IMR-90 (cell line): ENCODE results near the gene MGAT4A. TPM values are rescaled to one million over a fixed set of nuclear protein-coding genes. Genes with fewer than 3 reads are reported as not detected.

Experiments
- ATAC-seq: fragments of 200-7000 bp; cut with Tn5 transposase; 2 replicates; pipeline ENCODE4 v1.9.1; 2020; ENCODE audit warnings: low read depth, mild to moderate bottlenecking, moderate library complexity
- BruUV-seq: library from RNA; stranded (reverse); fragments of 400-500 nt; replicated peaks from 2 replicates; lab custom pipeline; 2021; lab: Mats Ljungman, UMichigan
- CTCF ChIA-PET: fragments of 300-600 bp; formaldehyde crosslinking; extraction: SDS; loops from one replicate; lab custom pipeline; 2021; ENCODE audit warnings: antibody characterized with exemption; lab: Yijun Ruan, JAX
- POLR2A ChIA-PET: fragments of 300-600 bp; sonication (Branson Sonifier 250); formaldehyde crosslinking; loops from one replicate; lab custom pipeline; 2022; ENCODE audit warnings: antibody characterized with exemption; ENCODE audit not compliant: unreplicated experiment; lab: Charles Lee
- DNase-seq: peaks from one replicate; pipeline ENCODE4 v3.0.0; 2013
- H2AFZ ChIP-seq: replicated peaks from 2 replicates; pipeline ENCODE3; 2013; ENCODE audit warnings: low read length, mild to moderate bottlenecking; ENCODE audit not compliant: poor library complexity
- H2AK5ac ChIP-seq: 2 replicates; pipeline ENCODE4 v1.6.1; 2013; ENCODE audit warnings: low read depth, low read length, inconsistent platforms
- H2AK9ac ChIP-seq: replicated peaks from 2 replicates; pipeline ENCODE3; 2013; ENCODE audit warnings: mild to moderate bottlenecking, low read depth, low read length, moderate library complexity; ENCODE audit not compliant: poor library complexity
- H2BK120ac ChIP-seq: 2 replicates; pipeline ENCODE4 v1.6.1; 2013; ENCODE audit warnings: low read depth, low read length, inconsistent platforms
- H2BK15ac ChIP-seq: 3 replicates; pipeline ENCODE4 v1.6.1; 2013; ENCODE audit warnings: low read depth, low read length, inconsistent platforms
- H2BK20ac ChIP-seq: 2 replicates; pipeline ENCODE4 v1.6.1; 2013; ENCODE audit warnings: low read depth, mild to moderate bottlenecking, inconsistent platforms, low read length, moderate library complexity
- H2BK5ac ChIP-seq: 2 replicates; pipeline ENCODE4 v1.6.1; 2013; ENCODE audit warnings: mild to moderate bottlenecking, low read depth, low read length, inconsistent platforms; ENCODE audit not compliant: poor library complexity, severe bottlenecking
- H3K14ac ChIP-seq: replicated peaks from 2 replicates; pipeline ENCODE4 v1.6.1; 2013; ENCODE audit warnings: low read depth, low read length, inconsistent platforms
- H3K18ac ChIP-seq: 2 replicates; pipeline ENCODE4 v1.6.1; 2013; ENCODE audit warnings: low read depth, low read length, control low read depth
- H3K23ac ChIP-seq: 2 replicates; pipeline ENCODE4 v1.6.1; 2013; ENCODE audit warnings: low read depth, low read length, inconsistent platforms
- H3K27ac ChIP-seq: 2 replicates; pipeline ENCODE4 v1.5.1; 2013; ENCODE audit warnings: mild to moderate bottlenecking, control low read depth, low read length; ENCODE audit not compliant: insufficient read depth
- H3K27me3 ChIP-seq: 2 replicates; pipeline ENCODE4 v1.6.1; 2013; ENCODE audit warnings: low read length; ENCODE audit not compliant: control insufficient read depth, insufficient read depth
- H3K36me3 ChIP-seq: 2 replicates; pipeline ENCODE4 v1.6.1; 2013; ENCODE audit warnings: low read length, mixed read lengths; ENCODE audit not compliant: control insufficient read depth, insufficient read depth
- H3K4ac ChIP-seq: 2 replicates; pipeline ENCODE4 v1.6.1; 2013; ENCODE audit warnings: low read depth, low read length, inconsistent platforms
- H3K4me1 ChIP-seq: 2 replicates; pipeline ENCODE4 v1.6.1; 2013; ENCODE audit warnings: low read length, mixed read lengths; ENCODE audit not compliant: control insufficient read depth, insufficient read depth
- H3K4me2 ChIP-seq: 2 replicates; pipeline ENCODE4 v1.6.1; 2013; ENCODE audit warnings: low read depth, mild to moderate bottlenecking, control low read depth, low read length, moderate library complexity
- H3K4me3 ChIP-seq: 2 replicates; pipeline ENCODE4 v1.5.1; 2013; ENCODE audit warnings: low read depth, mild to moderate bottlenecking, control low read depth, low read length, moderate library complexity; ENCODE audit not compliant: insufficient read depth
- H3K56ac ChIP-seq: 2 replicates; pipeline ENCODE4 v1.6.1; 2013; ENCODE audit warnings: low read length, inconsistent platforms; ENCODE audit not compliant: insufficient read depth; ENCODE audit errors: extremely low read depth
- H3K79me1 ChIP-seq, 2 experiments: 2 replicates each; pipeline ENCODE4 v1.6.1; 2013; ENCODE audit warnings: low read length in 2 of 2, inconsistent platforms in 1 of 2, low read depth in 1 of 2
- H3K9ac ChIP-seq: 2 replicates; pipeline ENCODE4 v1.6.1; 2013; ENCODE audit warnings: low read depth, low read length, control low read depth
- H3K9me1 ChIP-seq: 2 replicates; pipeline ENCODE4 v1.6.1; 2013; ENCODE audit warnings: low read length, inconsistent platforms; ENCODE audit not compliant: insufficient read depth
- H3K9me3 ChIP-seq: 2 replicates; pipeline ENCODE4 v1.6.1; 2013; ENCODE audit warnings: low read length; ENCODE audit not compliant: control insufficient read depth, insufficient read depth
- H4K20me1 ChIP-seq: 2 replicates; pipeline ENCODE4 v1.6.1; 2013; ENCODE audit warnings: low read length, inconsistent platforms; ENCODE audit not compliant: insufficient read depth
- H4K5ac ChIP-seq: 2 replicates; pipeline ENCODE4 v1.6.1; 2013; ENCODE audit warnings: mild to moderate bottlenecking, low read depth, low read length, control low read depth
- H4K8ac ChIP-seq, 2 experiments: 2 replicates each; pipeline ENCODE4 v1.6.1; 2013; ENCODE audit warnings: low read depth in 2 of 2, low read length in 2 of 2, control low read depth in 1 of 2, inconsistent platforms in 1 of 2
- H4K91ac ChIP-seq: 2 replicates; pipeline ENCODE4 v1.6.1; 2013; ENCODE audit warnings: low read depth, low read length, inconsistent platforms; ENCODE audit not compliant: insufficient read depth
- BHLHE40 ChIP-seq: fragments of 150-350 bp; IDR thresholded peaks from 2 replicates; pipeline ENCODE4 v1.6.1; 2016; ENCODE audit warnings: mild to moderate bottlenecking, low read depth, low read length
- CEBPB ChIP-seq: IDR thresholded peaks from 2 replicates; pipeline ENCODE4 v1.6.1; 2012; ENCODE audit warnings: low read depth, low read length, improper control_type of control experiment
- CTCF ChIP-seq: conservative IDR thresholded peaks from 2 replicates; pipeline ENCODE4 v1.5.1; 2012; ENCODE audit warnings: mild to moderate bottlenecking, low read depth, low read length, improper control_type of control experiment
- FOS ChIP-seq: fragments of 150-350 bp; IDR thresholded peaks from 2 replicates; pipeline ENCODE4 v1.6.1; 2016; ENCODE audit warnings: low read depth, low read length
- MAFK ChIP-seq: IDR thresholded peaks from 2 replicates; pipeline ENCODE4 v1.6.1; 2012; ENCODE audit warnings: low read depth, low read length, improper control_type of control experiment
- MAZ ChIP-seq: IDR thresholded peaks from 2 replicates; pipeline ENCODE4 v1.6.1; 2012; ENCODE audit warnings: low read depth, mild to moderate bottlenecking, low read length, improper control_type of control experiment, moderate library complexity, borderline replicate concordance
- MXI1 ChIP-seq: IDR thresholded peaks from 2 replicates; pipeline ENCODE4 v1.6.1; 2012; ENCODE audit warnings: low read depth, mild to moderate bottlenecking, low read length, moderate library complexity, borderline replicate concordance
- NFE2L2 ChIP-seq: fragments of 150-350 bp; IDR thresholded peaks from 2 replicates; pipeline ENCODE4 v1.6.1; 2016; ENCODE audit warnings: low read depth, mild to moderate bottlenecking, low read length
- POLR2A ChIP-seq: IDR thresholded peaks from 2 replicates; pipeline ENCODE4 v1.6.1; 2012; ENCODE audit warnings: mild to moderate bottlenecking, low read depth, low read length
- RAD21 ChIP-seq: IDR thresholded peaks from 2 replicates; pipeline ENCODE4 v1.6.1; 2012; ENCODE audit warnings: low read length, improper control_type of control experiment
- RCOR1 ChIP-seq: IDR thresholded peaks from 2 replicates; pipeline ENCODE4 v1.6.1; 2012; ENCODE audit warnings: mild to moderate bottlenecking, low read length, improper control_type of control experiment; ENCODE audit not compliant: insufficient replicate concordance
- RFX5 ChIP-seq: IDR thresholded peaks from 2 replicates; pipeline ENCODE4 v1.8.0; 2012; ENCODE audit warnings: low read depth, mild to moderate bottlenecking, low read length, moderate library complexity
- SMC3 ChIP-seq: fragments of 150-350 bp; IDR thresholded peaks from 2 replicates; pipeline ENCODE4 v1.6.1; 2016; ENCODE audit warnings: low read depth, mild to moderate bottlenecking, antibody characterized with exemption, low read length, moderate library complexity
- whole genome bisulfite sequencing, 2 experiments: methylation state at CpG; one replicate each; pipeline versions ENCODE4 v1.1.5 to v1.1.7; 2013; ENCODE audit warnings: missing lambda C conversion rate in 2 of 2; ENCODE audit not compliant: insufficient read length in 1 of 2; ENCODE audit errors: extremely low coverage in 2 of 2; 5-methylcytosine and 5-hydroxymethylcytosine counted together
- dilution Hi-C: fragments of 300-500 bp; cut with HindIII; formaldehyde crosslinking; loops from one replicate; pipeline ENCODE4 v1.14.3; 2018; ENCODE audit warnings: low sequenced_read_pairs; ENCODE audit not compliant: unreplicated experiment
- in situ Hi-C: fragments of 300-500 bp; cut with MboI; formaldehyde crosslinking; loops from 3 replicates; pipeline ENCODE4 v1.14.3; 2019; ENCODE audit warnings: low sequenced_read_pairs, inconsistent platforms, mixed read lengths
- intact Hi-C: fragments of 100-400 bp; cut with micrococcal nuclease; formaldehyde crosslinking; loops from 2 replicates; pipeline ENCODE4 v1.10.0; 2022
- polyA plus RNA-seq, 3 experiments: library from polyadenylated mRNA; depleted of rRNA; stranded (reverse); fragments of >200 nt; gene quantifications; 2 replicates each; pipeline ENCODE4 v1.2.3, GENCODE V29; 2012; ENCODE audit warnings: low replicate concordance in 1 of 3
- total RNA-seq: library from RNA; depleted of rRNA; stranded (reverse); fragments of >200 nt; gene quantifications from 2 replicates; pipeline ENCODE4 v1.2.3, GENCODE V29; 2012
- TF ChIP-seq, protein P1 (sequence below): fragments of 150-350 bp; IDR thresholded peaks from 2 replicates; pipeline ENCODE4 v1.6.1; 2016; ENCODE audit warnings: low read depth, mild to moderate bottlenecking, low read length, moderate library complexity, borderline replicate concordance
- TF ChIP-seq, protein P2 (sequence below): fragments of 150-350 bp; IDR thresholded peaks from 2 replicates; pipeline ENCODE4 v1.6.1; 2017; ENCODE audit warnings: mild to moderate bottlenecking, antibody characterized with exemption, low read length, low read depth

The MGAT4A gene
- total and polyA plus RNA-seq, 2 of the 4 experiments (the other 2 are of a cell fraction), result under 0.01 TPM; not detected in 1

DNA sequence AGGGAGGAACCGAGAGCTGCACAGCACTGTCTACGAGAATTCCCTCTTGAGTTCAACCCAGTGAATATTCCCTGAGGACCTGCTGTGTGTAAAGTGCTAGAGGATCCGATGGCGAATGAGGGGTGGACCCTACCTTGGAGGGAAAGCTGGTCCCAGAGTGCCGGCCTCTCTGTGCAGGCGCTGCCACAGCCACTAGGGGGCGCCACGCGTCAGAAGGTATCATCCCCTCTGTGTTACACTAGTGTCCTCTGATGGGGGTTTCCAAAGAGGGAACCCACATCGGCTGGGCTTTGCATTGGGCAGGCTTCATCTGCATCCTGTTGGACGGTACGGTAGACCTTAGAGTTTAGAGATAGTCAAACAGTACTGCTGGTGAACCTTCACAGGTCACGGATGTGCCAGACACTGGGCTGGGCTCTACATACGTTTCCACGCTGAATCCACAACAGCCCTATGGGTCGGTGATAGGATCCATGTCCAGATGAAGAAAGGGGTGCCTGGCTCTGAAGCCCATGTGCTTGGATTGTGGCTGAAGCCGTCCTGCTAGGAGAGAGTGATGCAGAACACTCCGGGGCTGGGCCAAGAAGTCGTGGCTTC, 161.6 kb downstream of the MGAT4A start:
- ATAC-seq (peak; percentile 38; the same call in 1 of the 2 replicates), DNase-seq (no peak)
- no peak overlapping the region for H2BK120ac ChIP-seq
- no peak overlapping the region for H3K27ac ChIP-seq
- dilution Hi-C loops (no loop called here), intact Hi-C loops (no loop called here), in situ Hi-C loops (no loop called here)
- no peak overlapping the region for H3K23ac ChIP-seq
- H2AK9ac ChIP-seq, result peak overlapping the region; percentile 61
- no peaks in the 10 kb centered on the region for H3K27me3 ChIP-seq
- H3K14ac ChIP-seq, result no peak overlapping the region
- CTCF ChIA-PET, result interaction anchor here (0.7 to 1.0 kb wide), 2 partner anchors 10 to 118 kb away, joined by 3 to 4 read pairs; no protein-coding TSS in a partner anchor
- H2BK5ac ChIP-seq, result no peak overlapping the region
- H3K9me3 ChIP-seq, result no peaks in the 10 kb centered on the region
- WGBS, 2 experiments, result 95% methylated on average over 4 of the region's 19 CpGs; no CpG with 5 or more reads in 1 of the 2 experiments
- H3K4ac ChIP-seq, result no peak overlapping the region
- H2BK15ac ChIP-seq, result no peak overlapping the region
- H3K18ac ChIP-seq, result no peak overlapping the region
- no peak overlapping the region for H3K4me2 ChIP-seq
- no peak overlapping the region for H3K56ac ChIP-seq
- BruUV-seq, result no TSS peak
- H4K8ac ChIP-seq, result no peak overlapping the region
- H2BK20ac ChIP-seq, result no peak overlapping the region
- POLR2A ChIA-PET, result no interaction called here
- no peak overlapping the region for H3K9ac ChIP-seq
- TF ChIP-seq SMC3 (peak; percentile 22; the same call in 1 of the 2 replicates), RFX5 (no peak), NFE2L2 (no peak), CTCF (peak; percentile 56), BHLHE40 (no peak), POLR2A (no peak), MXI1 (no peak), FOS (no peak), CEBPB (no peak), MAZ (no peak), RCOR1 (no peak), RAD21 (no peak; the same call in 1 of the 2 replicates), MAFK (no peak)
- TF ChIP-seq, protein P1, sequence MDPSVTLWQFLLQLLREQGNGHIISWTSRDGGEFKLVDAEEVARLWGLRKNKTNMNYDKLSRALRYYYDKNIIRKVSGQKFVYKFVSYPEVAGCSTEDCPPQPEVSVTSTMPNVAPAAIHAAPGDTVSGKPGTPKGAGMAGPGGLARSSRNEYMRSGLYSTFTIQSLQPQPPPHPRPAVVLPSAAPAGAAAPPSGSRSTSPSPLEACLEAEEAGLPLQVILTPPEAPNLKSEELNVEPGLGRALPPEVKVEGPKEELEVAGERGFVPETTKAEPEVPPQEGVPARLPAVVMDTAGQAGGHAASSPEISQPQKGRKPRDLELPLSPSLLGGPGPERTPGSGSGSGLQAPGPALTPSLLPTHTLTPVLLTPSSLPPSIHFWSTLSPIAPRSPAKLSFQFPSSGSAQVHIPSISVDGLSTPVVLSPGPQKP, result no peak
- TF ChIP-seq, protein P2, sequence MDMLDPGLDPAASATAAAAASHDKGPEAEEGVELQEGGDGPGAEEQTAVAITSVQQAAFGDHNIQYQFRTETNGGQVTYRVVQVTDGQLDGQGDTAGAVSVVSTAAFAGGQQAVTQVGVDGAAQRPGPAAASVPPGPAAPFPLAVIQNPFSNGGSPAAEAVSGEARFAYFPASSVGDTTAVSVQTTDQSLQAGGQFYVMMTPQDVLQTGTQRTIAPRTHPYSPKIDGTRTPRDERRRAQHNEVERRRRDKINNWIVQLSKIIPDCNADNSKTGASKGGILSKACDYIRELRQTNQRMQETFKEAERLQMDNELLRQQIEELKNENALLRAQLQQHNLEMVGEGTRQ, result no peak
- H4K91ac ChIP-seq, result no peak overlapping the region
- H4K20me1 ChIP-seq, result peaks cover 4% of the 10 kb centered on the region; the same call in 1 of the 2 replicates
- H2AFZ ChIP-seq, result peak overlapping the region; percentile 28
- no peak overlapping the region for H2AK5ac ChIP-seq
- no peaks in the 10 kb centered on the region; a peak in 1 of 4 replicates for H3K79me1 ChIP-seq
- H4K5ac ChIP-seq, result no peak overlapping the region
- H3K4me1 ChIP-seq, result 0 out of 2 replicates have a peak, but pooled peaks cover 3% of the 10 kb centered on the region
- H3K9me1 ChIP-seq, result peaks cover 14% of the 10 kb centered on the region
- peaks cover 40% of the 10 kb centered on the region for H3K36me3 ChIP-seq
- H3K4me3 ChIP-seq, result no peak overlapping the region
